HepG2 (cell line): ENCODE results near the gene CCDC196. TPM values are rescaled to one million over a fixed set of nuclear protein-coding genes. Genes with fewer than 3 reads are reported as not detected.

ENCODE experiments used
- ATAC-seq: fragments of 200-7000 bp; cut with Tn5 transposase; 3 replicates; pipeline ENCODE4 v1.9.1; 2020; ENCODE audit warnings: mild to moderate bottlenecking, moderate library complexity
- Bru-seq: library from RNA; stranded (reverse); fragments of 400-500 nt; gene quantifications from one replicate; lab custom pipeline; 2021; lab: Mats Ljungman, UMichigan
- BruChase-seq, 2 experiments: library from RNA; stranded (reverse); fragments of 400-500 nt; gene quantifications; one replicate each; lab custom pipeline; 2021; lab: Mats Ljungman, UMichigan
- BruUV-seq: library from RNA; stranded (reverse); fragments of 400-500 nt; replicated peaks from 2 replicates; lab custom pipeline; 2021; lab: Mats Ljungman, UMichigan
- CTCF ChIA-PET: fragments of 300-600 bp; formaldehyde crosslinking; extraction: SDS; loops from one replicate; lab custom pipeline; 2021; ENCODE audit warnings: low total read pairs, inconsistent platforms, low intra/inter-chr PET ratio; lab: Yijun Ruan, JAX
- POLR2A ChIA-PET: fragments of 350-600 bp; sonication (Branson Sonifier 250); formaldehyde crosslinking; loops from one replicate; lab custom pipeline; 2020; ENCODE audit warnings: antibody characterized with exemption, inconsistent platforms; lab: Yijun Ruan, JAX
- DNase-seq: peaks from one replicate; pipeline ENCODE4 v3.0.0-alpha.2; 2015; ENCODE audit warnings: low spot score
- FAIRE-seq: peaks from 3 replicates; lab custom pipeline; 2011; peaks lifted over from hg19 to GRCh38; lab: Jason Lieb, UNC
- H2AFZ ChIP-seq: one replicate; pipeline ENCODE4 v1.6.1; 2011; ENCODE audit warnings: low read length, inconsistent platforms
- H3K27ac ChIP-seq: fragments of 300-600 bp; 3 replicates; pipeline ENCODE4 v1.8.0; 2011; ENCODE audit warnings: mixed run types, mild to moderate bottlenecking, mixed read lengths, low read length, inconsistent platforms; ENCODE audit not compliant: insufficient read depth; ENCODE audit errors: extremely low read length
- H3K27me3 ChIP-seq, 2 experiments: fragments of 200-600 bp in 1 of 2; 2 replicates in 1 of 2; 3 replicates in 1 of 2; pipeline versions ENCODE4 v1.6.0 to v1.8.0; 2011; ENCODE audit warnings: low read length in 2 of 2, mild to moderate bottlenecking in 2 of 2, moderate library complexity in 2 of 2, inconsistent platforms in 1 of 2; ENCODE audit not compliant: insufficient read depth in 2 of 2, control insufficient read depth in 1 of 2
- H3K36me3 ChIP-seq, 2 experiments: fragments of 200-600 bp in 1 of 2; replicated peaks in 1 of 2; 2 replicates in 1 of 2; 3 replicates in 1 of 2; pipeline versions ENCODE4 v1.5.1 to v1.8.0; 2011; ENCODE audit warnings: low read length in 2 of 2, inconsistent platforms in 1 of 2; ENCODE audit not compliant: insufficient read depth in 2 of 2, control insufficient read depth in 1 of 2
- H3K4me1 ChIP-seq: 2 replicates; pipeline ENCODE4 v1.5.1; 2012; ENCODE audit warnings: low read length, inconsistent platforms; ENCODE audit not compliant: insufficient read depth
- H3K4me2 ChIP-seq: 2 replicates; pipeline ENCODE4 v1.6.0; 2011; ENCODE audit warnings: low read depth, low read length, inconsistent platforms
- H3K4me3 ChIP-seq, 3 experiments: fragments of 200-600 bp in 1 of 3; sonication (generic), shearing (Covaris generic) in 1 of 3; replicated peaks in 1 of 3; 2 replicates each; pipeline ENCODE4 v1.5.1; 2011 to 2016; ENCODE audit warnings: low read length in 3 of 3, inconsistent platforms in 2 of 3, low read depth in 2 of 3, mild to moderate bottlenecking in 2 of 3, control low read depth in 1 of 3, mixed read lengths in 1 of 3; ENCODE audit not compliant: insufficient read depth in 1 of 3
- H3K79me2 ChIP-seq: one replicate; pipeline ENCODE4 v1.6.1; 2011; ENCODE audit warnings: low read length, inconsistent platforms; ENCODE audit not compliant: insufficient read depth
- H3K9ac ChIP-seq: 2 replicates; pipeline ENCODE4 v1.6.0; 2011; ENCODE audit warnings: mild to moderate bottlenecking, low read depth, low read length, inconsistent platforms; ENCODE audit not compliant: insufficient read depth
- H3K9me3 ChIP-seq: 2 replicates; pipeline ENCODE4 v1.5.1; 2012; ENCODE audit warnings: mild to moderate bottlenecking, low read length
- H4K20me1 ChIP-seq: 2 replicates; pipeline ENCODE4 v1.6.0; 2011; ENCODE audit warnings: inconsistent platforms, mild to moderate bottlenecking, low read length, moderate library complexity; ENCODE audit not compliant: insufficient read depth
- HDAC6 ChIP-seq: fragments of 200-600 bp; sonication (generic); IDR thresholded peaks from 2 replicates; pipeline ENCODE4 v1.7.0; 2017; ENCODE audit warnings: mild to moderate bottlenecking, antibody characterized with exemption, low read length, low read depth
- KDM5A ChIP-seq: fragments of 200-600 bp; sonication (generic); IDR thresholded peaks from 2 replicates; pipeline ENCODE4 v1.7.0; 2018; ENCODE audit warnings: antibody characterized with exemption, mild to moderate bottlenecking, low read length, borderline replicate concordance
- MEIS2 ChIP-seq: sonication (generic); formaldehyde crosslinking; IDR thresholded peaks from 2 replicates; pipeline ENCODE4 v1.9.0; 2021; ENCODE audit warnings: mild to moderate bottlenecking, missing genetic modification reagents
- ZNF570 ChIP-seq: sonication (generic); formaldehyde crosslinking; IDR thresholded peaks from 2 replicates; pipeline ENCODE4 v1.4.0; 2020; ENCODE audit warnings: mild to moderate bottlenecking, missing genetic modification reagents, borderline replicate concordance
- ZNF878 ChIP-seq: sonication (generic); formaldehyde crosslinking; IDR thresholded peaks from 2 replicates; pipeline ENCODE4 v1.8.1; 2023; ENCODE audit warnings: mild to moderate bottlenecking, missing genetic modification reagents, moderate library complexity
- WGBS: methylation state at CpG from one replicate; pipeline ENCODE4 v1.1.6; 2017; ENCODE audit warnings: low lambda C conversion rate; 5-methylcytosine and 5-hydroxymethylcytosine counted together
- in situ Hi-C: cut with HindIII; loops from 2 replicates; pipeline ENCODE4 v1.10.0; 2017; ENCODE audit warnings: low pct_unique_long_range_greater_than_20kb; ENCODE audit not compliant: extremely low pct_ligation_motif_present
- intact Hi-C: fragments of 100-400 bp; cut with micrococcal nuclease; formaldehyde crosslinking; loops from one replicate; pipeline ENCODE4 v1.10.0; 2022; ENCODE audit not compliant: unreplicated experiment
- long read RNA-seq, 2 experiments: library from RNA in 1 of 2; library from polyadenylated mRNA in 1 of 2; stranded (forward) in 1 of 2; unstranded in 1 of 2; transcript quantifications; one replicate each; pipeline ENCODE4 v2.0.0, GENCODE V29; 2019 to 2022
- polyA minus RNA-seq, 3 experiments: library from RNA; depleted of rRNA, polyadenylated mRNA; stranded (reverse); fragments of >200 nt; gene quantifications; 2 replicates each; pipeline ENCODE4 v1.2.3, GENCODE V29; 2011; ENCODE audit warnings: low replicate concordance in 1 of 3
- polyA plus RNA-seq, 8 experiments: library from polyadenylated mRNA; depleted of rRNA in 3 of 8; stranded (reverse) in 7 of 8; unstranded in 1 of 8; fragments of >200 nt; fragmentation: Illumina TruSeq in 4 of 8; extraction: Trizol in 4 of 8; gene quantifications; 2 replicates each; pipeline versions ENCODE4 v1.2.1 to v1.2.3, GENCODE V29; 2011 to 2016; ENCODE audit warnings: low read depth in 4 of 8, missing spikeins in 1 of 8, mixed read lengths in 1 of 8; ENCODE audit not compliant: insufficient read depth in 1 of 8
- total RNA-seq, 5 experiments: library from RNA; depleted of rRNA; stranded (reverse); fragments of >200 nt; fragmentation: Illumina TruSeq; extraction: Trizol; gene quantifications; 2 replicates each; pipeline ENCODE4 v1.2.3, GENCODE V29; 2016; ENCODE audit warnings: low read depth in 1 of 5
- TF ChIP-seq, protein P1 (sequence below), 2 experiments: sonication (generic) in 1 of 2; formaldehyde crosslinking in 1 of 2; IDR thresholded peaks; 2 replicates each; pipeline versions ENCODE4 v1.4.0 to v1.6.1; 2016 to 2020; ENCODE audit warnings: borderline replicate concordance in 1 of 2, low read depth in 1 of 2, mild to moderate bottlenecking in 1 of 2, missing genetic modification reagents in 1 of 2

Gene CCDC196, protein sequence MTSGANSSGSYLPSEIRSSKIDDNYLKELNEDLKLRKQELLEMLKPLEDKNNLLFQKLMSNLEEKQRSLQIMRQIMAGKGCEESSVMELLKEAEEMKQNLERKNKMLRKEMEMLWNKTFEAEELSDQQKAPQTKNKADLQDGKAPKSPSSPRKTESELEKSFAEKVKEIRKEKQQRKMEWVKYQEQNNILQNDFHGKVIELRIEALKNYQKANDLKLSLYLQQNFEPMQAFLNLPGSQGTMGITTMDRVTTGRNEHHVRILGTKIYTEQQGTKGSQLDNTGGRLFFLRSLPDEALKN
- total RNA-seq (2016; rRNA removed; fragmentation: Illumina TruSeq; extraction: Trizol) (not detected in 2 replicates), polyA plus RNA-seq (2011; rRNA removed) (not detected in 2 replicates), polyA minus RNA-seq (2011; rRNA and poly(A)+ RNA removed; ENCODE audit: low replicate concordance) (not detected in 2 replicates), Bru-seq, nascent RNA (not detected), BruChase-seq, experiment 1, labeled RNA remaining after a 6-hour chase (not detected), BruChase-seq, experiment 2, labeled RNA remaining after a 2-hour chase (not detected)
- total RNA-seq (2016; cell fraction: cytosol; rRNA removed; fragmentation: Illumina TruSeq; extraction: Trizol; ENCODE audit: low read depth) = not detected in 2 replicates
- not detected in 2 replicates for total RNA-seq (2016; cell fraction: insoluble cytoplasmic fraction; rRNA removed; fragmentation: Illumina TruSeq; extraction: Trizol)
- not detected in 2 replicates for total RNA-seq (2016; cell fraction: membrane; rRNA removed; fragmentation: Illumina TruSeq; extraction: Trizol)
- not detected in 2 replicates for total RNA-seq (2016; cell fraction: nucleus; rRNA removed; fragmentation: Illumina TruSeq; extraction: Trizol)
- not detected in 2 replicates for polyA plus RNA-seq (2011; cell fraction: cytosol; rRNA removed)
- not detected in 2 replicates for polyA plus RNA-seq (2011; cell fraction: nucleus; rRNA removed)
- not detected in 2 replicates for polyA plus RNA-seq (2012)
- polyA plus RNA-seq (2016; cell fraction: cytosol; fragmentation: Illumina TruSeq; extraction: Trizol; ENCODE audit: low read depth) = not detected in 2 replicates
- not detected in 2 replicates for polyA plus RNA-seq (2016; cell fraction: insoluble cytoplasmic fraction; fragmentation: Illumina TruSeq; extraction: Trizol; ENCODE audit: low read depth)
- not detected in 2 replicates for polyA plus RNA-seq (2016; cell fraction: membrane; fragmentation: Illumina TruSeq; extraction: Trizol; ENCODE audit: low read depth)
- polyA plus RNA-seq (2016; cell fraction: nucleus; fragmentation: Illumina TruSeq; extraction: Trizol; ENCODE audit: insufficient read depth, low read depth) = not detected in 2 replicates
- not detected in 2 replicates for polyA minus RNA-seq (2011; cell fraction: cytosol; rRNA and poly(A)+ RNA removed)
- polyA minus RNA-seq (2011; cell fraction: nucleus; rRNA and poly(A)+ RNA removed) = not detected in 2 replicates
- long read RNA-seq, experiment 1 = 0 reads
- long read RNA-seq, experiment 2 = 0 reads

DNA sequence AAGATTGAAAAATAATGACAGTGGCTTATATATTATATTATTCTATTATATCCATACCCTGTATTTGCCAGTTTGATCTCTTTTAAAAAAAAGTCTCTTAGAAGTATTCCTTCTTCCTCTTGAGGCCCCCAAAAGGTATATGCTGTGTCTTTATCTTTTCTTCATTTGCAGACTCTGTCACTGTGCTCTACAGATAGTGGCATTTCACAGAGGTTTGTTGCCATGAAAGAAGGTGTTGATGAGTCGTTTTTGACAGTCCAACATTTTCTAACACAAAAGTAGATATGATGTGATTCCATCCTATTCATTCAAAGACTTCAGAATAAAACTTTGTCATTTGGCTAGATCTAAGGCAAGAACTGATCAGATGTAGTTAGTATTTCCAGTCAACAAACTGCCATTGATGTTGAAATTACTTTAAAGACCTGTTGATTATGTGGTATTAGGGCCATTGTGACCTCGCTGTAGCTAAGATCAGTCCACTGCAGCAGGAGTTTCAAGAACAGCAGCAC lies at the start of gene CCDC196:
Gene CCDC196 (plus strand): TSS at position 462 of the 512 bp plus-strand sequence. CDS start 132 bp downstream, outside the sequence.
- POLR2A ChIA-PET = no interaction called here
- in situ Hi-C loops = no loop called here

DNA sequence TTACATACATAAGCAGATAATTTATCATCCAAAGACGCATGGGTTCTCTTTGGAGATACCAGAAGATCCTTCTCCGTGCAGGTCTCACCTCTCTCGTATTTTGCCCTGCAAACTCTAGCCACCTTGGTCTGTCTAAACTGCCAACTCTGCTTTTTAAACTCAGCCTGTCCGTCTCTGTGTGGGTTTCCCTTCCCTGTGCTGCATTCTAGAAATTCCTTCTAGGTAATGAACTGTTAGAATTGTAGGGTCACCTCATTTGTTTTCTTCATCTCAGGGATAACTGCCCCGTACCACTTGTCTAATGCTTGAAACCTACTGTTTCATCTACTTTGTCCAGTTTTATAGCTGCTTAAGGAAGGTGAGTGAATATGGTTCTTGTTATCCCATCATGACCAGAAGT lies 45.4 kb upstream of the CCDC196 start:
- peaks cover 18% of the 10 kb centered on the region for H3K9me3 ChIP-seq
- H3K4me3 ChIP-seq = no peak overlapping the region
- ChIA-PET POLR2A (no interaction called here), CTCF (no interaction called here)
- H3K27me3 ChIP-seq = no peaks in the 10 kb centered on the region
- H3K4me1 ChIP-seq = no peaks in the 10 kb centered on the region
- H4K20me1 ChIP-seq = no peaks in the 10 kb centered on the region
- no peak for ATAC-seq
- H3K79me2 ChIP-seq = no peaks in the 10 kb centered on the region
- in situ Hi-C loops = no loop called here
- H3K36me3 ChIP-seq = no peaks in the 10 kb centered on the region
- WGBS = 16% methylated on average over 5 of the region's 5 CpGs
- FAIRE-seq = no peak
- H3K27ac ChIP-seq = no peak overlapping the region
- intact Hi-C loops = no loop called here
- H2AFZ ChIP-seq = no peak overlapping the region
- no peak overlapping the region for H3K4me2 ChIP-seq
- DNase-seq = no peak
- BruUV-seq = no TSS peak
- no peak overlapping the region for H3K9ac ChIP-seq
- TF ChIP-seq KDM5A (no peak), ZNF570 (CRISPR knock-in tag) (no peak), HDAC6 (no peak), MEIS2 (CRISPR knock-in tag) (no peak)
- TF ChIP-seq, protein P1, sequence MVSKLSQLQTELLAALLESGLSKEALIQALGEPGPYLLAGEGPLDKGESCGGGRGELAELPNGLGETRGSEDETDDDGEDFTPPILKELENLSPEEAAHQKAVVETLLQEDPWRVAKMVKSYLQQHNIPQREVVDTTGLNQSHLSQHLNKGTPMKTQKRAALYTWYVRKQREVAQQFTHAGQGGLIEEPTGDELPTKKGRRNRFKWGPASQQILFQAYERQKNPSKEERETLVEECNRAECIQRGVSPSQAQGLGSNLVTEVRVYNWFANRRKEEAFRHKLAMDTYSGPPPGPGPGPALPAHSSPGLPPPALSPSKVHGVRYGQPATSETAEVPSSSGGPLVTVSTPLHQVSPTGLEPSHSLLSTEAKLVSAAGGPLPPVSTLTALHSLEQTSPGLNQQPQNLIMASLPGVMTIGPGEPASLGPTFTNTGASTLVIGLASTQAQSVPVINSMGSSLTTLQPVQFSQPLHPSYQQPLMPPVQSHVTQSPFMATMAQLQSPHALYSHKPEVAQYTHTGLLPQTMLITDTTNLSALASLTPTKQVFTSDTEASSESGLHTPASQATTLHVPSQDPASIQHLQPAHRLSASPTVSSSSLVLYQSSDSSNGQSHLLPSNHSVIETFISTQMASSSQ (IDR thresholded peaks at IDR 0.05; ENCODE audit: low read depth) = no peak
- TF ChIP-seq, protein P1 (CRISPR knock-in tag; IDR thresholded peaks at IDR 0.05; ENCODE audit: borderline replicate concordance) = no peak

More for the DNA sequence above, at the start of gene CCDC196:
- H3K4me3 ChIP-seq = no peak within 1 kb of the TSS
- no peaks in the 10 kb centered on the region for H3K9me3 ChIP-seq
- CTCF ChIA-PET = no interaction called here
- H3K27ac ChIP-seq = no peak within 1 kb of the TSS
- no peaks in the 10 kb centered on the region for H3K79me2 ChIP-seq
- no TSS peak for BruUV-seq
- FAIRE-seq = no peak
- 58% methylated on average over 2 of the region's 2 CpGs for WGBS
- H4K20me1 ChIP-seq = no peaks in the 10 kb centered on the region
- no peak for TF ChIP-seq ZNF878
- no peak within 1 kb of the TSS for H2AFZ ChIP-seq
- ATAC-seq = no peak
- DNase-seq = no peak
- H3K27me3 ChIP-seq = no peaks in the 10 kb centered on the region
- H3K4me2 ChIP-seq = no peak within 1 kb of the TSS
- intact Hi-C loops = no loop called here
- no peak within 1 kb of the TSS for H3K9ac ChIP-seq
- H3K4me1 ChIP-seq = peaks cover 15% of the 10 kb centered on the region
- no peaks in the 10 kb centered on the region for H3K36me3 ChIP-seq
